ENCODE results near the gene CLMN.

DNA sequence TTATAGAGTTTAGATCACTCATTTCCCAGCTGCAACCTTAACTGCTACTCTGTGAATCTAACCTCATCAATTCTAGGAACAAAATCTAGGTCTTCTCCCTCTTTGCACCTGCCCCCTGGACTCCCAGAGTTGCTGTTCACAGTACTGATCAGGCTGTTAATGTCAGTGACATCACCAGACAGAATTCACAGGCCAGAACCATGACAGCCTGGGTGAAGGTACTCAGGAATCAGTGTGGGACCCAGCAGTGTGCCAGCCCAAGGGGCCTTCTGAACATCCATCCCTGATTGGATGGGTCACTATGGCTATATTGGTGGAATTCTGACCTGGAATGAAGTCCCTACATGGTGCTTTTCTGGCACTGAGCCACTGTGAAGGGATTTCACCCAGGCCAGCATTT lies 72.8 kb downstream of the CLMN start:
- TF ChIP-seq EZH2phosphoT487 (IDR thresholded peaks at IDR 0.05; ENCODE audit: unreplicated experiment) (no peak), NANOG (IDR thresholded peaks at IDR 0.05; ENCODE audit: borderline replicate concordance) (no peak), POLR2AphosphoS5 (IDR thresholded peaks at IDR 0.05; ENCODE audit: low read depth) (no peak), JUNB (IDR thresholded peaks at IDR 0.05; ENCODE audit: unreplicated experiment) (no peak), EZH2 (IDR thresholded peaks at IDR 0.05; ENCODE audit: low read depth, unreplicated experiment) (no peak), CREB1 (CRISPR knock-in tag; IDR thresholded peaks at IDR 0.05; ENCODE audit: low read depth) (no peak), ZNF114 (CRISPR knock-in tag; IDR thresholded peaks at IDR 0.05) (no peak), STAT1 (IDR thresholded peaks at IDR 0.05; ENCODE audit: unreplicated experiment) (no peak), ZNF331 (CRISPR knock-in tag; IDR thresholded peaks at IDR 0.05; ENCODE audit: low read depth) (no peak)
- TF ChIP-seq, protein P1, sequence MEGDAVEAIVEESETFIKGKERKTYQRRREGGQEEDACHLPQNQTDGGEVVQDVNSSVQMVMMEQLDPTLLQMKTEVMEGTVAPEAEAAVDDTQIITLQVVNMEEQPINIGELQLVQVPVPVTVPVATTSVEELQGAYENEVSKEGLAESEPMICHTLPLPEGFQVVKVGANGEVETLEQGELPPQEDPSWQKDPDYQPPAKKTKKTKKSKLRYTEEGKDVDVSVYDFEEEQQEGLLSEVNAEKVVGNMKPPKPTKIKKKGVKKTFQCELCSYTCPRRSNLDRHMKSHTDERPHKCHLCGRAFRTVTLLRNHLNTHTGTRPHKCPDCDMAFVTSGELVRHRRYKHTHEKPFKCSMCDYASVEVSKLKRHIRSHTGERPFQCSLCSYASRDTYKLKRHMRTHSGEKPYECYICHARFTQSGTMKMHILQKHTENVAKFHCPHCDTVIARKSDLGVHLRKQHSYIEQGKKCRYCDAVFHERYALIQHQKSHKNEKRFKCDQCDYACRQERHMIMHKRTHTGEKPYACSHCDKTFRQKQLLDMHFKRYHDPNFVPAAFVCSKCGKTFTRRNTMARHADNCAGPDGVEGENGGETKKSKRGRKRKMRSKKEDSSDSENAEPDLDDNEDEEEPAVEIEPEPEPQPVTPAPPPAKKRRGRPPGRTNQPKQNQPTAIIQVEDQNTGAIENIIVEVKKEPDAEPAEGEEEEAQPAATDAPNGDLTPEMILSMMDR (conservative IDR thresholded peaks at IDR 0.05; ENCODE audit: low read depth in 2 of 2) = no peak
- TF ChIP-seq, protein P2, sequence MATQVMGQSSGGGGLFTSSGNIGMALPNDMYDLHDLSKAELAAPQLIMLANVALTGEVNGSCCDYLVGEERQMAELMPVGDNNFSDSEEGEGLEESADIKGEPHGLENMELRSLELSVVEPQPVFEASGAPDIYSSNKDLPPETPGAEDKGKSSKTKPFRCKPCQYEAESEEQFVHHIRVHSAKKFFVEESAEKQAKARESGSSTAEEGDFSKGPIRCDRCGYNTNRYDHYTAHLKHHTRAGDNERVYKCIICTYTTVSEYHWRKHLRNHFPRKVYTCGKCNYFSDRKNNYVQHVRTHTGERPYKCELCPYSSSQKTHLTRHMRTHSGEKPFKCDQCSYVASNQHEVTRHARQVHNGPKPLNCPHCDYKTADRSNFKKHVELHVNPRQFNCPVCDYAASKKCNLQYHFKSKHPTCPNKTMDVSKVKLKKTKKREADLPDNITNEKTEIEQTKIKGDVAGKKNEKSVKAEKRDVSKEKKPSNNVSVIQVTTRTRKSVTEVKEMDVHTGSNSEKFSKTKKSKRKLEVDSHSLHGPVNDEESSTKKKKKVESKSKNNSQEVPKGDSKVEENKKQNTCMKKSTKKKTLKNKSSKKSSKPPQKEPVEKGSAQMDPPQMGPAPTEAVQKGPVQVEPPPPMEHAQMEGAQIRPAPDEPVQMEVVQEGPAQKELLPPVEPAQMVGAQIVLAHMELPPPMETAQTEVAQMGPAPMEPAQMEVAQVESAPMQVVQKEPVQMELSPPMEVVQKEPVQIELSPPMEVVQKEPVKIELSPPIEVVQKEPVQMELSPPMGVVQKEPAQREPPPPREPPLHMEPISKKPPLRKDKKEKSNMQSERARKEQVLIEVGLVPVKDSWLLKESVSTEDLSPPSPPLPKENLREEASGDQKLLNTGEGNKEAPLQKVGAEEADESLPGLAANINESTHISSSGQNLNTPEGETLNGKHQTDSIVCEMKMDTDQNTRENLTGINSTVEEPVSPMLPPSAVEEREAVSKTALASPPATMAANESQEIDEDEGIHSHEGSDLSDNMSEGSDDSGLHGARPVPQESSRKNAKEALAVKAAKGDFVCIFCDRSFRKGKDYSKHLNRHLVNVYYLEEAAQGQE (IDR thresholded peaks at IDR 0.05; ENCODE audit: unreplicated experiment) = no peak
- TF ChIP-seq, protein P3, sequence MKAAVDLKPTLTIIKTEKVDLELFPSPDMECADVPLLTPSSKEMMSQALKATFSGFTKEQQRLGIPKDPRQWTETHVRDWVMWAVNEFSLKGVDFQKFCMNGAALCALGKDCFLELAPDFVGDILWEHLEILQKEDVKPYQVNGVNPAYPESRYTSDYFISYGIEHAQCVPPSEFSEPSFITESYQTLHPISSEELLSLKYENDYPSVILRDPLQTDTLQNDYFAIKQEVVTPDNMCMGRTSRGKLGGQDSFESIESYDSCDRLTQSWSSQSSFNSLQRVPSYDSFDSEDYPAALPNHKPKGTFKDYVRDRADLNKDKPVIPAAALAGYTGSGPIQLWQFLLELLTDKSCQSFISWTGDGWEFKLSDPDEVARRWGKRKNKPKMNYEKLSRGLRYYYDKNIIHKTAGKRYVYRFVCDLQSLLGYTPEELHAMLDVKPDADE (IDR thresholded peaks at IDR 0.05) = no peak
